Hepatocyte (in vitro differentiated cells): ENCODE results near the gene GPATCH8. TPM values are rescaled to one million over a fixed set of nuclear protein-coding genes. Genes with fewer than 3 reads are reported as not detected.

ENCODE experiments used
- DNase-seq: peaks from one replicate; pipeline ENCODE4 v3.0.0-alpha.2; 2016; ENCODE audit warnings: low spot score
- H2AFZ ChIP-seq: fragments of 200-600 bp; sonication (generic); 2 replicates; pipeline ENCODE4 v1.6.0; 2016; ENCODE audit warnings: antibody characterized with exemption, mild to moderate bottlenecking
- H3K27ac ChIP-seq: fragments of 200-600 bp; sonication (generic); 2 replicates; pipeline ENCODE4 v1.5.1; 2016; ENCODE audit warnings: mild to moderate bottlenecking
- H3K27me3 ChIP-seq: fragments of 200-600 bp; sonication (generic); 2 replicates; pipeline ENCODE4 v1.6.1; 2016
- H3K36me3 ChIP-seq: fragments of 200-600 bp; sonication (generic); replicated peaks from 2 replicates; pipeline ENCODE4 v1.5.1; 2016; ENCODE audit warnings: low read depth; ENCODE audit not compliant: insufficient read depth
- H3K4me1 ChIP-seq: fragments of 200-600 bp; sonication (generic); 2 replicates; pipeline ENCODE4 v1.5.1; 2016; ENCODE audit warnings: mild to moderate bottlenecking, moderate library complexity; ENCODE audit not compliant: insufficient read depth
- H3K4me2 ChIP-seq: fragments of 200-600 bp; sonication (generic); 2 replicates; pipeline ENCODE4 v1.6.0; 2016
- H3K4me3 ChIP-seq: fragments of 200-600 bp; sonication (generic); 2 replicates; pipeline ENCODE4 v1.5.1; 2016; ENCODE audit warnings: mild to moderate bottlenecking
- H3K79me2 ChIP-seq: fragments of 200-600 bp; sonication (generic); 2 replicates; pipeline ENCODE4 v1.6.0; 2017; ENCODE audit warnings: mild to moderate bottlenecking
- H3K9me2 ChIP-seq: fragments of 200-600 bp; sonication (generic); replicated peaks from 2 replicates; pipeline ENCODE4 v1.6.0; 2017; ENCODE audit warnings: mild to moderate bottlenecking; ENCODE audit not compliant: insufficient read depth
- H3K9me3 ChIP-seq: fragments of 200-600 bp; sonication (generic); 2 replicates; pipeline ENCODE4 v1.5.1; 2016; ENCODE audit warnings: low read depth, mild to moderate bottlenecking
- H4K20me1 ChIP-seq: fragments of 200-600 bp; sonication (generic); 2 replicates; pipeline ENCODE4 v1.6.0; 2016; ENCODE audit warnings: mild to moderate bottlenecking; ENCODE audit not compliant: insufficient read depth, poor library complexity, severe bottlenecking
- CTCF ChIP-seq: fragments of 200-600 bp; sonication (generic); IDR thresholded peaks from 2 replicates; pipeline ENCODE4 v1.5.1; 2016; ENCODE audit warnings: antibody characterized with exemption, mild to moderate bottlenecking; ENCODE audit not compliant: poor library complexity
- EZH2 ChIP-seq: fragments of 200-600 bp; sonication (generic); IDR thresholded peaks from 2 replicates; pipeline ENCODE4 v1.6.1; 2016; ENCODE audit warnings: antibody characterized with exemption, mild to moderate bottlenecking, borderline replicate concordance
- EZH2phosphoT487 ChIP-seq: fragments of 200-600 bp; sonication (generic); IDR thresholded peaks from one replicate; pipeline ENCODE4 v1.6.1; 2018; ENCODE audit warnings: antibody characterized with exemption, mild to moderate bottlenecking, low read depth, moderate library complexity; ENCODE audit not compliant: unreplicated experiment, severe bottlenecking
- WGBS: methylation state at CpG from one replicate; pipeline ENCODE4 v1.1.6; 2016; ENCODE audit warnings: low lambda C conversion rate; ENCODE audit errors: missing lambda C conversion rate; 5-methylcytosine and 5-hydroxymethylcytosine counted together
- polyA plus RNA-seq: library from polyadenylated mRNA; unstranded; fragments of >200 nt; fragmentation: Nextera tagmentation; extraction: Ambion mirVana; gene quantifications from 2 replicates; pipeline ENCODE4 v1.2.1, GENCODE V29; 2016
- total RNA-seq: library from RNA; depleted of rRNA; stranded (reverse); fragments of >200 nt; gene quantifications from 2 replicates; pipeline ENCODE4 v1.2.3, GENCODE V29; 2014

Gene GPATCH8
- total and polyA plus RNA-seq, 2 experiments from 2014 or later: 30.0 to 42.1 TPM

- Histone ChIP-seq H3K4me1 (no peaks in the 10 kb centered on the region), H4K20me1 (no peaks in the 10 kb centered on the region), H2AFZ (no peak overlapping the region), H3K27ac (no peak overlapping the region), H3K4me3 (no peak overlapping the region), H3K9me3 (no peaks in the 10 kb centered on the region), H3K4me2 (no peak overlapping the region), H3K27me3 (no peaks in the 10 kb centered on the region), H3K79me2 (no peaks in the 10 kb centered on the region), H3K36me3 (no peaks in the 10 kb centered on the region), H3K9me2 (no peaks in the 10 kb centered on the region)
- WGBS: 98% methylated on average over 4 of the region's 4 CpGs
- no peak for DNase-seq
- TF ChIP-seq EZH2 (no peak), CTCF (no peak), EZH2phosphoT487 (no peak)
Measured at GRCh38 chr17:44408786-44409185, 94.4 kb downstream of the GPATCH8 start.

- Histone ChIP-seq H2AFZ (no peak overlapping the region), H3K36me3 (no peaks in the 10 kb centered on the region), H3K27me3 (no peaks in the 10 kb centered on the region), H3K79me2 (no peaks in the 10 kb centered on the region), H3K4me1 (no peaks in the 10 kb centered on the region), H3K4me2 (no peak overlapping the region), H3K9me2 (no peaks in the 10 kb centered on the region), H3K27ac (no peak overlapping the region), H4K20me1 (no peaks in the 10 kb centered on the region), H3K9me3 (no peaks in the 10 kb centered on the region), H3K4me3 (no peak overlapping the region)
- 97% methylated on average over 5 of the region's 5 CpGs for WGBS
- TF ChIP-seq CTCF: no peak
- DNase-seq: no peak
Measured at GRCh38 chr17:44402564-44403172, 100.5 kb downstream of the GPATCH8 start.

GRCh38 chr17:44400226-44400847, 102.9 kb downstream of the GPATCH8 start:
- Histone ChIP-seq H4K20me1 (no peaks in the 10 kb centered on the region), H3K4me2 (no peak overlapping the region), H3K9me3 (no peaks in the 10 kb centered on the region), H3K4me1 (no peaks in the 10 kb centered on the region), H3K79me2 (no peaks in the 10 kb centered on the region), H3K4me3 (no peak overlapping the region), H3K27me3 (no peaks in the 10 kb centered on the region), H3K9me2 (no peaks in the 10 kb centered on the region), H3K27ac (no peak overlapping the region), H3K36me3 (no peaks in the 10 kb centered on the region), H2AFZ (no peak overlapping the region)
- WGBS: 98% methylated on average over 3 of the region's 3 CpGs
- no peak for DNase-seq
- TF ChIP-seq CTCF (peak; percentile 49), EZH2 (no peak)
